Measurements from ENCODE around the gene HSPB9.
"Not testable (repeated sequence)": the region's sequence is repeated elsewhere in the genome, so short reads cannot be mapped to it uniquely, and the experiment has no call there.

HSPB9 gene

DNA sequence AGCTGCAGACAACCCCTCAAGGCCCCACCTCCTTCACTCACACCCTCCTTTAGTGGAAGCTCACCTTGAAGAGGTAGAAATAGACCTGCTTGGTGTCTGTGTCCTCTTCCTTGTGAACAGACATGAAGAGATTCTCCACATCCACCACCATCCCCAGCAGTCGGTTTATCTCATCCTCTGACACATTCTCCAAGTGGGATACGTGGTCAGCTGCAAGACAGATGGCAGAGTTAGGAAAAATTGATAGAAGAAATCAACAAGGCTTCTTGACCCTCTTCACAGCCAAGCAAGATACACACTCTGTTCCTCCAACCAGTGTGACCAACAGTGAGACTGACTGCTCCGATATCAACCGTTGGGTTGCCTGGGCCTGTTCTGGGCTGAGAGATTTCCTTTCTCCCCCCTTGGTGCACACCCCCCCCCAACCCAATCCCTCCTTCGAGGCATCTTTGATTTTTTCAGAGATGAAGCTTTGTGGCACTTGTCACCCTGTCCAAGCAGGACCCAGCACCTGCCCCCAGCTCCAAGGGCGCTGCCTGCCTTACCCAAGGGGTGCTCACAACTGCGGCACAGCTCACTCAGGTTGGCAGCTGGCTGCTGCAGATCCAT is 2.3 kb upstream of the HSPB9 start:
- no peak for DNase-seq (ENCODE audit: low read depth in 2 of 2)

GRCh38 chr17:42120770-42121769 is 1.5 kb upstream of the HSPB9 start, which contains the start of gene KAT2A:
Gene KAT2A (minus strand): TSS chr17:42121367. CDS start chr17:42121304, 63 bp downstream.
- peak; percentile 53 to 75 for DNase-seq (ENCODE audit: low read depth in 2 of 2)

- DNase-seq (ENCODE audit: low read depth in 2 of 2): no peak
Observed at GRCh38 chr17:42124256-42124655, 1.7 kb downstream of the HSPB9 start.

DNA sequence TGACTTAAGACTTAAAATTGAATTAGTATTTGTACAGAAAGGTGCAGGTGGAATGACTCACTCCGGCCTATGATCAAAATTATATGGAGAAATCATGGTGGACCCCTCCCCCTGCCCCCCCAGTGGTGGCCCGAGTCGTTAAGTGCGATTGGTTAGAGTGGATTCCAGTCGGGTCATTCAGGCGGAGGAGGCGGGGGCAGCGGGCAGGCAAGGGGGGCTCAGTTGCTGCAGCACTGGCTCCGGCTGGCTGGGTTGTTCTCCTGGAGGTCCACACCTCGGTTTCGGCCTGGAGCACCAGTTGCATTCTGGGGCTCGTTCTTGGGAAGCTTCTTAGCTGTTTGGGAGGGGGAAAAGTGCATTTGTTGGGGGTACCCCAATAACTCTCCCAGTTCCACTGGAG is 3.0 kb downstream of the HSPB9 start:
- DNase-seq (ENCODE audit: low read depth in 2 of 2): no peak

DNA sequence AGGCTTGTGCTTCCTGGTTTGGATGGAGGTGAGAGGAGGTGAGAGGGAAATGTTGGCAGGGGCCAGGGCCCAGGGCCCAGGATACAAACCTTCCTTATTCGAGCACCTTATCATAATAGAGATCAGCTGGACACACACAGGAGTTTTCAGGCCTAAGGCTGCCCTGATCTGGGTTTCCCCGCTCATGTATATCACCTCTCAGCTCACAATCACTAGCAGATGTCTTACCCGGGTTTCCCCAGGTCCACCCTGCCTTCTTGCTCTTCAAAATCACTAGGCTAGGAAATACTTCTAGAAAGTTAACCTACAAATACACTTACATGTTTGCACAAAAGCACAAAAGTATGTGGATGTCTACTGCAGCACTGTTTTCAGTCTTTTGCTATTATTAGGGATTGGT is 4.2 kb downstream of the HSPB9 start:
- DNase-seq (ENCODE audit: low read depth in 2 of 2): no peak

- DNase-seq (ENCODE audit: low read depth in 2 of 2): no peak
Observed at GRCh38 chr17:42127414-42127813, 4.8 kb downstream of the HSPB9 start.

GRCh38 chr17:42129109-42129837 is 6.7 kb downstream of the HSPB9 start:
- no peak for DNase-seq (ENCODE audit: low read depth in 2 of 2)

DNA sequence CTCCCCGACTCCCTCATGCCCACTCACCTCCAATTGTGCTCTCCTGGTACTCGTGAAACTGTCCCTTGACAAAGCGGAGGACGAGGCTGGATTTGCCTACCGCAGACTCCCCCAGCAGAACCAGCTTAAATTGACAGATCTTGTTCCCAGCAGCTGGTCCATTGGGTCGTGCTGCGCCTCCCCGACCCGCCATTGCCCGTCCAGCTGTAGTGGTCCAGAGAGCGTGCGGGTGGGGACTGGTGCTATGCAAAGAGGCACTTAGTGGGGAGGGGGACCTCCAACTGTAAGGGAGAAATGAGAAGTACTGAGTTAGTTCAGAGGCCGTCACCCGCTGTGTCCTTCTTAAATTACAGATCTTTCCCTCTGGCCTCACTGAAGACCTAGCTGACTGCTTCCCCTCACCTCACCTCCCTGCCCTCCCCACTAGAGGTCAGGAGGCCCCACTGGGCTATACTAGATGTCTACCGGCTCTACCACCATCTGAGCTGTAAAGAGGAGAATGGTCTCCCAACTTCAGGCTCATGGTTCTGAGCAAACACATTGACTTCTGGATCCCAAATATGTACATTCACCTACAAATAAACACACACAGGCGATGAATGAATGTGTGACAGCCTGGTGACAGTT is 7.8 kb downstream of the HSPB9 start:
- no peak for DNase-seq (ENCODE audit: low read depth in 2 of 2)

DNA sequence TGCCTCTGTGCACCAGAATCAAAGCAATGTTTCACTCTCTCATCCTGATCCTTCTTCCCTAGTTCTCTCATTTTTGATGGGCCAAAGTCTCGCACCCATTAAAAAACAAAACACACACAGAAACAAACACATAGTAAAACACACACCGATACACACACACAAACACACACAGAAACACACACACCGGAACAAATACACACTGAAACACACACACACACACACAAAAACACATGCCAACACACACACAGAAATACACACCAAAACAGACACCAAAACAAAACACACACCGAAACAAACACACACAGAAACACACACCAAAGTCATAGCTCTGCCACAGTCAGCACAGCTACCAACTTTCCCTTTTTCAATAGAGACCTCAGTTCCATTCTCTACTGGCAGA is 8.6 kb downstream of the HSPB9 start:
- no peak for DNase-seq (ENCODE audit: low read depth in 2 of 2)

DNA sequence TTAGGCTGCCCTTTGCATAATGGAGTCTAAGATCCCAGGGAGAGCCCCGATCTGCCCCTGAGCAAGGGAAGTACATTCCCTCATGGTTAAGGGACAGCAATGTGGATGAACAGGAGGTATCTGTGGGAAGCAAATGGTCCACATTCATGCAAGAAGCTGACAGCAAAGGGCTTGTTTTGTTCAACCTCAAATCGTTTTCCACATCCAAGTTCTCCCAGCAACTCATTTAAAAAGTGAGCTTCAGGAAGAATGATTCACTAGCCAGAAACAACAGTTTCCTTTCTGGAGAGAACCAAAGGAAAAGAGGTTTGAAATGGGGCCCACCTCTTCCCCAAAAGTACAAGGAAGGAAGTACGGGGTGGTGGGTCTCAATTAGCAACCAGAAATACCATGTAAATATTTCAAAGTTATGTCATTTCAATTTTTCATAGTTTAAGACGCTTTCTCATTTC is 9.4 kb downstream of the HSPB9 start:
- no peak for DNase-seq (ENCODE audit: low read depth in 2 of 2)

DNA sequence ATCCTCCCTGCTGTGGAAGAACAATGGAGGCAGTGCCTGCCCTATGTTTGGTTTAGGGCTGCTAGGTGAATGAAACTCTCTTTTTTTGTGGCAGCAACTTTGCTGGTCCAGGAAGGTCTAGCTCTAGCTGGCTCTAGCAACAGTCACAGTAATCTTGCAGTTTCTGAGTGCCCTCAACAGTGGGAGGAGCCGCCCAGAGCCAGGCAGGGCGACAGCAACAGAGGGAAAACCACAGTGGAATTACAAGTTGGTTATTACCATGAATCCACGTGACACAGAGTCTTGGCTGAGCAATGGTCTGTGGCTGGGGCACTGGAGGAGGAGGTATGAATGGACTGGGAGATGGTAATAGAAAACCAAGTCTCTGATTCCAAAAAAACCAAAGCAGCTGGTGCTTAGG is 10.3 kb downstream of the HSPB9 start:
- no peak for DNase-seq (ENCODE audit: low read depth in 2 of 2)

- DNase-seq (ENCODE audit: low read depth in 2 of 2): no peak
Observed at GRCh38 chr17:42133461-42134041, 10.9 kb downstream of the HSPB9 start.

GRCh38 chr17:42135151-42135550 is 12.5 kb downstream of the HSPB9 start:
- DNase-seq (ENCODE audit: low read depth in 2 of 2): no peak

DNA sequence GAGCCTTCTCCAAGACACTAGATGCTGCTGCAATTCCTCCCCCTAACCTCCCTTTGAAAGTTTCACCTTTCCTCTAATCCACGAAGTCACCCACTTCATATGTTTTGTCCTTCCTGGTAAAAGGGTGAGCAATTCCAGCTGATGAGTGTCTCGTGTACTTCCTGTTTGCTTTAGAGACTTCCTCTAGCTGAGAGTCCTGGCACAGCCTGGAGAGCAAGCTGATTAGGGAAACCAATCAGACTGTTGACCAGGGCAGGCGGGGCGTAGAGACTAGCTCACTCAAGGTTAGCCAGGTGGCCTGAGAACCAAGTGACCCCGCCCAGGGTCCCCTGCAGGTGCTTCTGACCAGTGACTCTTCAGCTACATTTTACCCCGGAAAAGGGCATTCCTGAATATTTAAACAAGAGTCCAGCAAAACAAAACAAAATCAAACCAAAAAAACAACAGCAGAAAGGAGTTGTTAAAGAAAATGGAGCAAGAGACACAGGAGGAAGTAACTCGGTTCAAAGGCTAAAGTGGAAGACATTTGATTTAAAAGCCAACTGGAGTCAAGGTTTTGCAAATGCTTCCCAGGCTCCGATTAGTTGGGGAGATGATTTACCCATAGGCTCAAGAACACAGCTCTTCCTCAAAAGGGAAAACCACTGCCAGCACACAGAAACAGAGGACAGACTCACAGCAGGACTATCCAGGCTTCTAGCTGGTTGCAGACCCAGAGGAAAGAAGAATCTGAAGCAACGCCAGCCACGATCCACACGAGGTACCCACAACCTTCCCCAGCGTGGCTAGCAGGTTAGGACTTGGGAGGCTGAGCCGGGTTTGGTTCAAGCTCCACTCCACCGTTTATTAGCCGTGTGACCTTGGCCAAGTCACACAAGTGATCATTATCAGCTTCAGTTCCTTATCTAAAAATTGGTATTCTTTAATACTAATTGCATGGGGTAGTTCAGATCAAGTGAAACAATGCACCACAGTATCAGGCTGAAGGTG is 13.4 kb downstream of the HSPB9 start:
- DNase-seq (ENCODE audit: low read depth in 2 of 2): no peak

GRCh38 chr17:42136654-42137051 is 14.0 kb downstream of the HSPB9 start:
- DNase-seq (ENCODE audit: low read depth in 2 of 2): no peak

DNA sequence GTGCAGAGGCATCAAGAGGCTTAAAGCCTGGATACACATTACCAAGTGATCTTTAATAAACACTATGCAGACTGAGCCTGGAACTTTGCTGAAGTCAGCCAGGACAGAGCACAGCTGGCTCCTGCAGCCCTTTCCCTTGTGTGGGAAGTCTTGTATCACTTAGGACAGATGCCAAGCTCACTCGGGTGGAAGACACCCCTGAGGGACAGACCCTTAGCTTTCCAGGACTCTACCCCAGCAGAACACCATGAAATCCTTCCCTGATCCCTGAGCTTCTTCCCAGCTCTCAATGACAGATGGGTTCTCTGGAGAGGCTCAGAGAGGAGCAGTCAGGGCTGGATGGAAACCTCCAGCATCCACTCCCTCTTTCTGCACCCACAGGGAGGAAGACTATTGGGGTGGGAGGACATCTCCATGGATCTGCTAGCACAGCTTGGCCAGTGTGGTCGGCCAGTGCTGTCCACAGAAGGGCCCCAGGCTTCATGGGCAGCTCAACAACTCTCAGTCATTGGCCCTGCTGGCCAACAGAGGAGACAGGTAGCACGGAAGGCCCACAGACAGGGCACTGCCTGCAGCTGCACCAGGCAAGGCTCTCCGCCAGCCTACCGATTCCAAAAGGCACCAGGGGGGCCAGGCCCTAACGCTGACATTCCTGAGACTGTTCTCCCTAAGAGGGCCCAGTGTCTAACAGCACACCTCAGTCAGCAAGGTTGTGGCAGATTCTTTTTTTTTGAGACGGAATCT is 16.3 kb downstream of the HSPB9 start:
- no peak for DNase-seq (ENCODE audit: low read depth in 2 of 2)

GRCh38 chr17:42140690-42141089 is 18.1 kb downstream of the HSPB9 start:
- DNase-seq (ENCODE audit: low read depth in 2 of 2): not testable (repeated sequence)

GRCh38 chr17:42141382-42141781 is 18.8 kb downstream of the HSPB9 start:
- DNase-seq (ENCODE audit: low read depth in 2 of 2): no peak

GRCh38 chr17:42142371-42142896 is 19.8 kb downstream of the HSPB9 start:
- DNase-seq (ENCODE audit: low read depth in 2 of 2): no peak

Data from stimulated activated CD8-positive, alpha-beta memory T cell treated with anti-CD3 and anti-CD28 coated beads, Interleukin-7, amount 100 ng/mL, for 4 hours (primary cell).